ENCODE data around the gene EIF5AL1.
"Not testable (repeated sequence)": the region's sequence is repeated elsewhere in the genome, so short reads cannot be mapped to it uniquely, and the experiment has no call there.

DNA sequence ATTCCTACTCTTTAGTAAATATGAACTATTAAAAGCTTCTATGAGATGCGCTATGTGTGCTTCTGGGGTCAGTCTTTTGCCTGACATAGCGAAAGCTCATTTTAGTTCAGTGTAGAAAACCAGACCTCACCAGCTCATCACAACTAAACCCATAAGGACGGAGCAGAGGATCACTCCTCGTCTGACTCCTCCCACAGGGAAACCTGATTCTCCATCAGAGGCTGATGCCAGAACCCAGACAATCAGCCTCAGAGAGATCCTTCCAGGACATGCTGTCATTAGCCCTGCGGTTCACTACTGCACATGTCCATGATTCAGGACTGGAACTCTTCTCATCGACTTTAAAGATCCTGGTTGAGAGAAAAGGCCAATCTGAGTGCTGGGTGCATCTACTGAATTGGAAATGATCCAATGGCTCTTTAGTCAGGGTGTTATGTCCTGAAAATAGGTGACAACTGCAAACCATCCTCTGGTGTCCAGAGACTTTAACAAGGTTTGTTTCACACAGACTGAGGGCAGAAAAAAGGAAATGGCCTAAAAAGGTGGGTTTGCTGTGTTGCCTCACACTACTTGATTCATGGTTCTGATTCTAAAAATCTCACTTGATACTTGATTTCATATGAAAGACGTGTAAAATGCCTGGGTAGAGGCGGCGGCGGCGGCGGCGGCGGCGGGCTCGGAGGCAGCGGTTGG is at the start of gene EIF5AL1:
- TF ChIP-seq POLR2AphosphoS5 (IDR thresholded peaks at IDR 0.05; ENCODE audit: borderline replicate concordance, low read depth, low read length); EZH2 (IDR thresholded peaks at IDR 0.05): not testable (repeated sequence)

All from SK-N-MC (cell line).